ENCODE data around the gene HYLS1.

GRCh38 chr11:125932301-125932700 lies 44.8 kb downstream of the HYLS1 start:
- TF ChIP-seq POLR2AphosphoS5 (IDR thresholded peaks at IDR 0.05; ENCODE audit: borderline replicate concordance, low read depth, low read length), result no peak
- TF ChIP-seq EZH2 (IDR thresholded peaks at IDR 0.05), result no peak
- no peak for TF ChIP-seq FOXP2 (optimal IDR thresholded peaks at IDR 0.05; ENCODE audit: control extremely low read depth, extremely low read length, insufficient read depth)
